Karpas-422 (cell line): ENCODE measurements around the gene DENND2A. TPM values are rescaled to one million over a fixed set of nuclear protein-coding genes. Genes with fewer than 3 reads are reported as not detected.

Source experiments
- DNase-seq: peaks from one replicate; pipeline ENCODE4 v3.0.0-alpha.2; 2015
- H2AFZ ChIP-seq: fragments of 200-600 bp; sonication (generic); 2 replicates; pipeline ENCODE4 v1.6.1; 2014; ENCODE audit warnings: antibody characterized with exemption, low read length, mixed read lengths
- H3K27ac ChIP-seq: fragments of 200-600 bp; sonication (generic); 2 replicates; pipeline ENCODE4 v1.5.1; 2014; ENCODE audit warnings: mild to moderate bottlenecking, low read length, moderate library complexity
- H3K27me3 ChIP-seq: fragments of 200-600 bp; sonication (generic); 2 replicates; pipeline ENCODE4 v1.6.1; 2014; ENCODE audit warnings: low read length, mixed read lengths
- H3K36me3 ChIP-seq: fragments of 200-600 bp; sonication (generic); 2 replicates; pipeline ENCODE4 v1.6.1; 2014; ENCODE audit warnings: low read length, mixed read lengths; ENCODE audit not compliant: insufficient read depth
- H3K4me1 ChIP-seq: fragments of 200-600 bp; sonication (generic); 2 replicates; pipeline ENCODE4 v1.6.1; 2014; ENCODE audit warnings: mild to moderate bottlenecking, low read length, mixed read lengths
- H3K4me2 ChIP-seq: fragments of 200-600 bp; sonication (generic); 2 replicates; pipeline ENCODE4 v1.6.1; 2014; ENCODE audit warnings: low read length, low read depth, mild to moderate bottlenecking; ENCODE audit not compliant: poor library complexity, severe bottlenecking
- H3K4me3 ChIP-seq: fragments of 200-600 bp; sonication (generic); 2 replicates; pipeline ENCODE4 v1.5.1; 2014; ENCODE audit warnings: mild to moderate bottlenecking, antibody characterized with exemption, low read length, mixed read lengths
- H3K79me2 ChIP-seq: fragments of 200-600 bp; sonication (generic); 2 replicates; pipeline ENCODE4 v1.6.1; 2014; ENCODE audit warnings: mild to moderate bottlenecking, low read length, mixed read lengths
- H3K9ac ChIP-seq: fragments of 200-600 bp; sonication (generic); 2 replicates; pipeline ENCODE4 v1.6.0; 2014; ENCODE audit warnings: low read length
- H3K9me2 ChIP-seq: fragments of 200-600 bp; sonication (generic), shearing (Covaris generic); replicated peaks from 2 replicates; pipeline ENCODE4 v1.6.0; 2014; ENCODE audit warnings: mild to moderate bottlenecking, low read length, moderate library complexity; ENCODE audit not compliant: insufficient read depth
- H3K9me3 ChIP-seq: fragments of 300-700, 200-600 bp; sonication (generic); 2 replicates; pipeline ENCODE4 v1.6.1; 2014; ENCODE audit warnings: low read length, mixed read lengths
- H4K20me1 ChIP-seq: fragments of 200-600 bp; sonication (generic); 2 replicates; pipeline ENCODE4 v1.6.1; 2014; ENCODE audit warnings: mild to moderate bottlenecking, antibody characterized with exemption, low read length, low read depth; ENCODE audit not compliant: insufficient read depth
- total RNA-seq: library from RNA; depleted of rRNA; stranded (reverse); fragments of >200 nt; shearing (Covaris generic); gene quantifications from 2 replicates; pipeline ENCODE4 v1.2.3, GENCODE V29; 2014; ENCODE audit warnings: low replicate concordance

Gene DENND2A
- total RNA-seq, 1 experiment from 2014 or later = not detected

DNA sequence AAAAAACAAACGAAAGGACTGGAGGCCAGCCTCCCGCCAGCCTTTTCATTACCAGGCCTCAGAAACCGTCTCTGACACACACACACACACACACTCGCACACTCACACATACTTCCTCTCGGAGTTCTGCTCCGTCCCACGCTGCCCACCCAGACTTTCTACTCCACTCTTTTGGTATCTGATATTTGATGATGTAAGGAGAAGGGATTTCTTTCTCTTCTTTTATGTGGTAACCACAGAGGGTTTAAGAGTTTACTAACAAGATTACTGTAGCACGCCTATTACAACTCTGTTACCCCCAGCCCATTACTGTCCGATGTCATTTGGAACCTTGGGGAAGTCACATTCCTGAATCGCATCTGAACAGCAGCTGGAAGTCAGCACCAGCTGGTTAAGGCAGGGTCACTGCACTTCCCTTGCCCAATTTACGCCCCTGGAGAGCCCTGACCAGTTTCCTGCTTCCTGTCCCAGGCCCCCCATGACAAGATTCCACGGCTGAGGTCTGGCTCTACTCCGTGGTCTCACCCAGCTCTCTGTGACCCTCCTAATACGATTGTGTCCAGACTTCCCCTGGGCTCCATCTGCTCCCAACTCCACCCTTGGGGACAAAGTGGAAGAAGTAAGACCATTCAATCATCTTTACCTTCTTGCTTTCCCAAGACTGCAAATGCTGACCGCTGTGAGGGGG is 1.1 kb downstream of the DENND2A start:
- Histone ChIP-seq H3K9ac (no peak overlapping the region), H3K9me3 (no peaks in the 10 kb centered on the region), H3K27me3 (no peaks in the 10 kb centered on the region), H3K4me1 (no peaks in the 10 kb centered on the region), H3K36me3 (no peaks in the 10 kb centered on the region), H3K79me2 (no peaks in the 10 kb centered on the region), H3K4me3 (no peak overlapping the region), H3K9me2 (no peaks in the 10 kb centered on the region), H3K27ac (no peak overlapping the region), H3K4me2 (no peak overlapping the region), H4K20me1 (no peaks in the 10 kb centered on the region), H2AFZ (no peak overlapping the region)
- DNase-seq = no peak

DNA sequence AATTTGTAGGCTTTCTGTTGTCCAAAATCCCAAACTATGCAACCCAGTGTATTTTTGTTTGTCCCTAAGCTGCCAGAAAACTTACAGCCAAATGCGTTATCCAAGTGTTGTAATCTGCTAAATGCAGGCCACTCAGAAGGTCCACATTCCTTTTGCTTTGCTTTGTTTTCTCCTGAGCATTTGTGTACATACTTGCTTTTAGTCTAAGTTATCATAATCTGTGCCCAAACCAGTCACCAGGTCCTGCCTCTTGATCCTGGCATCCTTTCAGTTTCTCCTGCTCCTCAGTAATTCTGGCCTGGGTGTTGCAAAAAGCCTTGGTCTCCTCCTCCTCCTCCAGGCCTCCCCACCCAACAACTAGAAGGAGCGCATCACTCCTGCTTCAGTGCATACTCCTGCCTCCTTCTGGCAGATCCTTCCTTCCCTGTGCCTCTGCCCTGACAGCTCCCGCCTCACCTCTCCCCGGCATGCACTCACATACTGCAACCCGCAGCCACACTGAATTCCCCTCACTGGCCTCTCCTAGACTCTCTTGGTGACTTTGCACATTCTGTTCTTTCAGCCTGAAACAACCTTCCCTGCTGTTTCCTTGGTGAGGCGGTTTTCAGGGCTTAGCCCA is 2.3 kb downstream of the DENND2A start:
- no peaks in the 10 kb centered on the region for H3K79me2 ChIP-seq
- H3K9me3 ChIP-seq = no peaks in the 10 kb centered on the region
- H3K9me2 ChIP-seq = no peaks in the 10 kb centered on the region
- no peak overlapping the region for H3K4me3 ChIP-seq
- no peak overlapping the region for H3K4me2 ChIP-seq
- no peaks in the 10 kb centered on the region for H4K20me1 ChIP-seq
- no peak overlapping the region for H3K27ac ChIP-seq
- no peaks in the 10 kb centered on the region for H3K4me1 ChIP-seq
- H3K9ac ChIP-seq = no peak overlapping the region
- no peaks in the 10 kb centered on the region for H3K36me3 ChIP-seq
- H2AFZ ChIP-seq = no peak overlapping the region
- H3K27me3 ChIP-seq = no peaks in the 10 kb centered on the region
- no peak for DNase-seq

DNA sequence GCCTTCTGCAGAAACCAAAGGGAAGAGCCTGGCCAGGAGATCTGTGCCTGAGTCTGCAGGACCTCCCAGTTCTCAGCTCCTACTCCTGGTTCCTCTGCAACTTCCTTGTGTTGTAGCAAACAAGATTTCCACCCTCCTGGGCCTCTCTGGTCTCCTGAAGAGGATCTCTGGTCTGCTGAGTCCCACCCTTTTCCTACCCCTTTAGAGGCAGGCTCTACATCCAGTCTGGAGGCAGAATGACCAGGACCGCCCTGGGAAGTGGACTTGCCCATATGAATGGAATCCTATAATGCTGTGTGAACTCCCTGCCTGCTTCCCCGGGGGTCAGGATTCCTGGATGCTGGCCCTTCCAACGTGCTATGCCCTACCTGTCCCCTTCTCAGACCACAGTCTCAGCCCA is 3.2 kb downstream of the DENND2A start:
- no peaks in the 10 kb centered on the region for H3K9me2 ChIP-seq
- no peaks in the 10 kb centered on the region for H3K36me3 ChIP-seq
- H3K9ac ChIP-seq = no peak overlapping the region
- no peaks in the 10 kb centered on the region for H3K9me3 ChIP-seq
- no peaks in the 10 kb centered on the region for H3K79me2 ChIP-seq
- no peak overlapping the region for H3K27ac ChIP-seq
- DNase-seq = no peak
- H3K4me3 ChIP-seq = no peak overlapping the region
- no peaks in the 10 kb centered on the region for H3K4me1 ChIP-seq
- no peaks in the 10 kb centered on the region for H4K20me1 ChIP-seq
- no peaks in the 10 kb centered on the region for H3K27me3 ChIP-seq
- no peak overlapping the region for H3K4me2 ChIP-seq
- H2AFZ ChIP-seq = no peak overlapping the region

DNA sequence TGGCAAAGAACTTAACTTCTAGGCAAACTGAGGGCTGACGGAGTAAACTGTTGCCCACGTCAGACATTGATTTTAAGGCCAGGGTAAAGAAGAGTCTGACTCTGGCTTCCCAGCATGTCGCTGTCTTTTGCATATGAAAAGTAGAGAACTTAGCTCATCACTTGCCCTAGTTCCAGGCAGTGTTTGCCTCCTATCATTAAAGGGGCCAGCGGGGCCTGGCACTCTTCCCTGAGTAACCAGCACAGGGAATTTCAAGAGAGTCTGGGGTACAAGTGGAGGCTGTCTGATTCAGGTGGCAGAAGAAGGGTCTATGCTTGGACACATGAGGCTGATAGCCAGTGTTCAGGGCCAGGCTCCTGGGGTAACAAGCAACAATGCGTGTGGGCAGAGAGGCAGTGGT is 4.8 kb downstream of the DENND2A start:
- no peak for DNase-seq
- Histone ChIP-seq H3K4me1 (no peaks in the 10 kb centered on the region), H3K4me3 (no peak overlapping the region), H3K9me3 (no peaks in the 10 kb centered on the region), H2AFZ (no peak overlapping the region), H3K9me2 (no peaks in the 10 kb centered on the region), H3K4me2 (no peak overlapping the region), H4K20me1 (no peaks in the 10 kb centered on the region), H3K27ac (no peak overlapping the region), H3K36me3 (no peaks in the 10 kb centered on the region), H3K79me2 (no peaks in the 10 kb centered on the region), H3K27me3 (no peaks in the 10 kb centered on the region), H3K9ac (no peak overlapping the region)

DNA sequence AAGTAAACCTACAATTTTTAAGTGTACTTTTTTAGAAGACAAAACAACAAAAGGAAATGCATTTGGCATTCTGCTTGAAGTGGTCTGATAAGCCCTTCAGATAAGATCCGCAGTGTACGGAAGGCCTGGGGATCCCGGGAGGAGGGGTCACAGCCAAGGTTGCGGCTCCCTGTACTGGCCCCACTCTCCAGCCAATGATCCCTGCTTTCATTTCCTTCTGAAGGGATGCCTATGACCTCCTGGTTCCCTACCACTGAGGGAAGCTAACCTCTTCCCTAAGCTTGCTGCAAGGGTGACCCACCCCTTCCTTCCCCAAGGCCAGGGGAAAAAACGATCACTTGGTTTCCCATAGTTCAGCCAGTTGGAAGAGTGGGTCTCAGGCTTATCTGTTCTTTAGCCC is 5.3 kb downstream of the DENND2A start:
- no peaks in the 10 kb centered on the region for H3K27me3 ChIP-seq
- no peak for DNase-seq
- no peak overlapping the region for H3K4me2 ChIP-seq
- no peaks in the 10 kb centered on the region for H3K36me3 ChIP-seq
- no peak overlapping the region for H3K4me3 ChIP-seq
- no peak overlapping the region for H3K9ac ChIP-seq
- no peaks in the 10 kb centered on the region for H4K20me1 ChIP-seq
- no peaks in the 10 kb centered on the region for H3K79me2 ChIP-seq
- no peak overlapping the region for H3K27ac ChIP-seq
- H3K4me1 ChIP-seq = no peaks in the 10 kb centered on the region
- no peak overlapping the region for H2AFZ ChIP-seq
- no peaks in the 10 kb centered on the region for H3K9me3 ChIP-seq
- H3K9me2 ChIP-seq = no peaks in the 10 kb centered on the region

DNA sequence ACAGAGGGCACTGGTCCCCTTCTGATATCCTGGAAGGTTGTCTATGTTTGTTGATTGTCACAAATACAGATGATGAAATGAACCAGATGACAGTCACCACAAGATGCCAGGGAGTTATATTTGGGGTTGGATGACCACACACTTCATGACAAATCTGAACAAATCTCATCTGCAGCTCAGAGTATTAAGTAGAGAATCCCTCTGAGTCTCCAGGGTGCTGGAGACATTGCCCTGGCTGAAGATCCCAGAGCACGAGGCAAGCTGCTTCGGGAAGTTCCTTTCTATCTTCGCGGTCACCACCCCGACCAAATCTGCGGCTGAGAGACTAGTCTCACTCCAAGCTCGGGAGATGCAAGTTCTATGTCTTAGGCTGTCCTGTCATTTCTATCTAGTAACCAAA is 9.0 kb downstream of the DENND2A start:
- Histone ChIP-seq H3K9ac (no peak overlapping the region), H3K9me2 (no peaks in the 10 kb centered on the region), H3K4me1 (no peaks in the 10 kb centered on the region), H3K4me2 (no peak overlapping the region), H2AFZ (no peak overlapping the region), H3K27me3 (no peaks in the 10 kb centered on the region), H3K27ac (no peak overlapping the region), H3K79me2 (no peaks in the 10 kb centered on the region), H4K20me1 (no peaks in the 10 kb centered on the region), H3K36me3 (no peaks in the 10 kb centered on the region), H3K4me3 (no peak overlapping the region), H3K9me3 (no peaks in the 10 kb centered on the region)
- no peak for DNase-seq

DNA sequence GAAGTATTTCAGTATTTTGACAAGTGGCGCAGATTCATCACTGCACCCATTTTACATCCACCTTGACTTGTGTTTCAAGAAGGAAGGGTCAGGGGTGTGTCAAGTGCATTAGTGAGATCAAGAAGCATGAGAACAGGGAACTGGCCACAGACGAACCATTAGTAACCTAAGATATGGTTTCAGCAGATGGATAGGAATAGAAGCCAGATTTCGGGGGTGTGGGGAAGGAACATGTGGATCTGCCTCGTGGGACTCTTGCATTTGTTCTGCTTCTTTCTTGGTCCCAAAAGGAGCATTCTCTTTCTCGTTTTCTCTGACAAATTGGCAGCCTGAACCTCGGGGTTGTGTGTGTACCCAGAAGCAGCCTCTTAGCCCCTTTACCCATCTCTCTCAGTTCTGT is 9.6 kb downstream of the DENND2A start:
- H3K79me2 ChIP-seq = no peaks in the 10 kb centered on the region
- no peak overlapping the region for H3K27ac ChIP-seq
- H3K9me3 ChIP-seq = no peaks in the 10 kb centered on the region
- no peak overlapping the region for H3K9ac ChIP-seq
- H3K36me3 ChIP-seq = no peaks in the 10 kb centered on the region
- H4K20me1 ChIP-seq = no peaks in the 10 kb centered on the region
- H3K9me2 ChIP-seq = no peaks in the 10 kb centered on the region
- H3K27me3 ChIP-seq = no peaks in the 10 kb centered on the region
- H3K4me2 ChIP-seq = no peak overlapping the region
- no peak overlapping the region for H2AFZ ChIP-seq
- no peaks in the 10 kb centered on the region for H3K4me1 ChIP-seq
- DNase-seq = no peak
- H3K4me3 ChIP-seq = no peak overlapping the region

DNA sequence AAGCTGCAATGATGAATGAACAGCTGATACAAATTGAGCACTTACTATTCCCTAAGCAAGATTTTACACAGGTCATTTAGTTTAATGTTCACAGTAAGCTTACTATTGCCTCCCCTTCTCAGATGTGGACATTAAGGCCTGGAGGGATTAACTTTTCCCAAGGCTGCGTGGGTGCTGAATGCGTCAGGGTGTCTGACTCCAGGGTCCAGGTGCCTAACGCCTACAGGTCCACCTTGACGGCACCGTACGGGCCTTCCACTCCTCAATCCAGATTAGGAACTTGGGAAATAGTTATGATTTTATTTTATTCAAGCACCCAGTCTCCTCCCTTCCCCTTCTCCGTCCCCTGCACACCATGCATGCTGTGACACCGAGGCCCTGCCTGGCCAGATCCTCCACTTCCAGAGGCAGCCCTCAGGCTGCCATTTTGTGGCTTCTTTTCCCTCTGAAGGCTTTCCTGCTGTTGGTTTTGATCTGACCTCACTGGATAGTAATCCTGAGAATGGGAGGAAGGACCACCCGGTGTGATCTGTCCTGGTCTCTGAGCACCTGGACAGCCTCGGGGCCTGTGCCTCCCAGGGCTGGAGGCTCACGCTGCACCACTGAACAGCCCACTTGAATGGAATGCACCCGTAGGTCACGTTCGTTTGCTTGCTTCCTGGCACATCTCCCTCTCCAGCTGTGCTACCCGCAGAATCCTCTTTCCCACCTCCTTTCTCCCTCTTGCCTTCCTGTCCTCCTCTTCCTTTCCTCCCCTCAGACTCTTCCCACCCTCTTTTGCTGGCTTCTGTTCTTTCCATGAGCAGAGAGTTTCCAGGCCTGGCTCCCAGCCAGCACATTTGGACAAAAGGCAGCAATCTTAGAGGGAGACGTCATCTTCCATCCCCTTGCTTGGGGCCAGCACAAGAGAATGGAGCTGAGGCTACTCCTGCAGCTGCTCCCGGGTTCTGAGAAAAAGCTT is 14.4 kb downstream of the DENND2A start:
- H3K9ac ChIP-seq = no peak overlapping the region
- no peak overlapping the region for H2AFZ ChIP-seq
- H3K36me3 ChIP-seq = no peaks in the 10 kb centered on the region
- no peaks in the 10 kb centered on the region for H4K20me1 ChIP-seq
- no peak overlapping the region for H3K4me3 ChIP-seq
- H3K9me2 ChIP-seq = no peaks in the 10 kb centered on the region
- no peaks in the 10 kb centered on the region for H3K27me3 ChIP-seq
- H3K4me2 ChIP-seq = no peak overlapping the region
- H3K9me3 ChIP-seq = no peaks in the 10 kb centered on the region
- DNase-seq = no peak
- H3K79me2 ChIP-seq = no peaks in the 10 kb centered on the region
- peaks cover 5% of the 10 kb centered on the region for H3K4me1 ChIP-seq
- H3K27ac ChIP-seq = no peak overlapping the region
